ENCODE data around the gene JAKMIP2.

DNA sequence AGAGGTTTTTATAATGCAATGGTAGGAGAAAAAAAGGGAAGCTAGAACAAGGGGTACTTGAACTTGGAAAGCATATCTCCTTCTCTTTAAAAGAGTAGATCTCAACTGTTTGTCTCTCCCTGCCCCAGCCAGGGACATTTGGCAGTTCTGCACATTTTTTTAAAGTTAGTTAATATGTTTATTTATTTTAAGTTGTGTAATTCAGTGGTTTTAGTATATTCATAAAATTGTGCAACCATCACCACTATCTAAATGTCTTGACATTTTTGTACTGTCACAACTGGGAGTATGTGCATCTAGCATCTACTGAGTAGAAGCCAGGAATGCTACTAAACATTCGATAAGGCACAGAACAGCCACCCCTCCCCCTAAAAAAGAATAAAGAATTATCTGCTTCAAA lies 169.2 kb downstream of the JAKMIP2 start:
- TF ChIP-seq, protein P1, sequence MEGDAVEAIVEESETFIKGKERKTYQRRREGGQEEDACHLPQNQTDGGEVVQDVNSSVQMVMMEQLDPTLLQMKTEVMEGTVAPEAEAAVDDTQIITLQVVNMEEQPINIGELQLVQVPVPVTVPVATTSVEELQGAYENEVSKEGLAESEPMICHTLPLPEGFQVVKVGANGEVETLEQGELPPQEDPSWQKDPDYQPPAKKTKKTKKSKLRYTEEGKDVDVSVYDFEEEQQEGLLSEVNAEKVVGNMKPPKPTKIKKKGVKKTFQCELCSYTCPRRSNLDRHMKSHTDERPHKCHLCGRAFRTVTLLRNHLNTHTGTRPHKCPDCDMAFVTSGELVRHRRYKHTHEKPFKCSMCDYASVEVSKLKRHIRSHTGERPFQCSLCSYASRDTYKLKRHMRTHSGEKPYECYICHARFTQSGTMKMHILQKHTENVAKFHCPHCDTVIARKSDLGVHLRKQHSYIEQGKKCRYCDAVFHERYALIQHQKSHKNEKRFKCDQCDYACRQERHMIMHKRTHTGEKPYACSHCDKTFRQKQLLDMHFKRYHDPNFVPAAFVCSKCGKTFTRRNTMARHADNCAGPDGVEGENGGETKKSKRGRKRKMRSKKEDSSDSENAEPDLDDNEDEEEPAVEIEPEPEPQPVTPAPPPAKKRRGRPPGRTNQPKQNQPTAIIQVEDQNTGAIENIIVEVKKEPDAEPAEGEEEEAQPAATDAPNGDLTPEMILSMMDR (IDR thresholded peaks at IDR 0.05; ENCODE audit: insufficient read depth, low read length, poor library complexity, severe bottlenecking) = no peak
- TF ChIP-seq EZH2phosphoT487 (conservative IDR thresholded peaks at IDR 0.05; ENCODE audit: low read length) = no peak

All from SU-DHL-6 (cell line).